WTC11 (cell line): ENCODE results near the gene MITF. TPM values are rescaled to one million over a fixed set of nuclear protein-coding genes. Genes with fewer than 3 reads are reported as not detected.

Source experiments
- ATAC-seq: fragments of 200-7000 bp; cut with Tn5 transposase; 2 replicates; pipeline ENCODE4 v1.10.0; 2021; ENCODE audit warnings: mild to moderate bottlenecking, moderate library complexity
- CTCF ChIA-PET: fragments of 300-600 bp; sonication (Branson Sonifier 250); formaldehyde crosslinking; loops from one replicate; lab custom pipeline; 2021; ENCODE audit warnings: antibody characterized with exemption; lab: Charles Lee
- POLR2A ChIA-PET: fragments of 350-600 bp; sonication (Branson Sonifier 250); formaldehyde crosslinking; loops from one replicate; lab custom pipeline; 2021; ENCODE audit warnings: antibody characterized with exemption; lab: Charles Lee
- DNase-seq: peaks from one replicate; pipeline ENCODE4 v3.0.0; 2021; ENCODE audit warnings: low spot score
- H3K27ac Mint-ChIP-seq: 2 replicates; pipeline ENCODE4 v1.8.0; 2021; ENCODE audit warnings: mixed read lengths
- H3K27me3 Mint-ChIP-seq: 2 replicates; pipeline ENCODE4 v1.8.0; 2021; ENCODE audit warnings: low read depth, mild to moderate bottlenecking, moderate library complexity, mixed read lengths
- H3K36me3 Mint-ChIP-seq: 2 replicates; pipeline ENCODE4 v1.8.0; 2021; ENCODE audit warnings: mixed read lengths
- H3K4me1 Mint-ChIP-seq: 2 replicates; pipeline ENCODE4 v1.8.0; 2022; ENCODE audit warnings: mixed read lengths
- H3K4me3 Mint-ChIP-seq: 2 replicates; pipeline ENCODE4 v1.8.0; 2021; ENCODE audit warnings: mild to moderate bottlenecking, moderate library complexity, mixed read lengths
- H3K9me3 Mint-ChIP-seq: 2 replicates; pipeline ENCODE4 v1.8.0; 2021; ENCODE audit warnings: mixed read lengths
- ATF1 ChIP-seq: sonication (generic); formaldehyde crosslinking; IDR thresholded peaks from 2 replicates; pipeline ENCODE4 v1.8.1; 2023; ENCODE audit warnings: mild to moderate bottlenecking, moderate library complexity, missing genetic modification reagents
- ATF2 ChIP-seq: sonication (generic); formaldehyde crosslinking; IDR thresholded peaks from 2 replicates; pipeline ENCODE4 v1.8.1; 2022; ENCODE audit warnings: low read depth, missing genetic modification reagents, borderline replicate concordance
- ELF4 ChIP-seq: sonication (generic); formaldehyde crosslinking; IDR thresholded peaks from 2 replicates; pipeline ENCODE4 v1.8.1; 2022; ENCODE audit warnings: low read depth, mild to moderate bottlenecking, moderate library complexity, missing genetic modification reagents
- EMX1 ChIP-seq: fragments of 250-450 bp; sonication (Bioruptor Pico); IDR thresholded peaks from 2 replicates; pipeline ENCODE4 v1.8.0; 2021; ENCODE audit warnings: mild to moderate bottlenecking
- ERG ChIP-seq: fragments of 250-450 bp; sonication (Bioruptor Pico); IDR thresholded peaks from 2 replicates; pipeline ENCODE4 v1.8.0; 2021; ENCODE audit warnings: mild to moderate bottlenecking
- ESRRA ChIP-seq: sonication (generic); formaldehyde crosslinking; IDR thresholded peaks from 2 replicates; pipeline ENCODE4 v1.8.1; 2022; ENCODE audit warnings: mild to moderate bottlenecking, missing genetic modification reagents, borderline replicate concordance
- HMGA2 ChIP-seq: fragments of 250-450 bp; sonication (Bioruptor Pico); IDR thresholded peaks from 2 replicates; pipeline ENCODE4 v1.4.0; 2021; ENCODE audit warnings: mild to moderate bottlenecking, moderate library complexity
- JAZF1 ChIP-seq: fragments of 250-450 bp; sonication (Bioruptor Pico); IDR thresholded peaks from 2 replicates; pipeline ENCODE4 v1.9.0; 2021; ENCODE audit warnings: moderate library complexity, mild to moderate bottlenecking, inconsistent platforms
- JUN ChIP-seq: sonication (generic); formaldehyde crosslinking; IDR thresholded peaks from 2 replicates; pipeline ENCODE4 v1.8.0; 2023; ENCODE audit warnings: mild to moderate bottlenecking, missing genetic modification reagents
- KAT7 ChIP-seq: sonication (generic); formaldehyde crosslinking; IDR thresholded peaks from 2 replicates; pipeline ENCODE4 v1.8.1; 2023; ENCODE audit warnings: missing genetic modification reagents, mild to moderate bottlenecking, borderline replicate concordance
- MYBL2 ChIP-seq: sonication (generic); formaldehyde crosslinking; IDR thresholded peaks from 2 replicates; pipeline ENCODE4 v1.8.1; 2023; ENCODE audit warnings: mild to moderate bottlenecking, moderate library complexity, missing genetic modification reagents
- SMAD3 ChIP-seq: sonication (generic); formaldehyde crosslinking; IDR thresholded peaks from 2 replicates; pipeline ENCODE4 v1.8.0; 2022; ENCODE audit warnings: missing genetic modification reagents, mild to moderate bottlenecking, borderline replicate concordance
- SOX15 ChIP-seq: fragments of 250-450 bp; sonication (Bioruptor Pico); IDR thresholded peaks from 2 replicates; pipeline ENCODE4 v1.9.0; 2021; ENCODE audit warnings: mild to moderate bottlenecking
- SP1 ChIP-seq: sonication (generic); formaldehyde crosslinking; conservative IDR thresholded peaks from 2 replicates; pipeline ENCODE4 v1.8.1; 2022; ENCODE audit warnings: missing genetic modification reagents
- ZBTB21 ChIP-seq: sonication (generic); formaldehyde crosslinking; IDR thresholded peaks from 2 replicates; pipeline ENCODE4 v1.8.1; 2023; ENCODE audit warnings: mild to moderate bottlenecking, missing genetic modification reagents, borderline replicate concordance
- ZMAT4 ChIP-seq: fragments of 250-450 bp; sonication (Bioruptor Pico); IDR thresholded peaks from 2 replicates; pipeline ENCODE4 v1.9.0; 2021; ENCODE audit warnings: mild to moderate bottlenecking
- ZNF121 ChIP-seq: sonication (generic); formaldehyde crosslinking; IDR thresholded peaks from 2 replicates; pipeline ENCODE4 v1.8.0; 2023; ENCODE audit warnings: missing genetic modification reagents
- ZNF138 ChIP-seq: sonication (generic); formaldehyde crosslinking; conservative IDR thresholded peaks from 2 replicates; pipeline ENCODE4 v1.8.1; 2022; ENCODE audit warnings: mild to moderate bottlenecking, moderate library complexity, missing genetic modification reagents
- ZNF396 ChIP-seq: fragments of 250-450 bp; sonication (Bioruptor Pico); IDR thresholded peaks from 2 replicates; pipeline ENCODE4 v1.8.0; 2021; ENCODE audit warnings: mild to moderate bottlenecking, moderate library complexity, borderline replicate concordance
- ZNF532 ChIP-seq: fragments of 250-450 bp; sonication (Bioruptor Pico); IDR thresholded peaks from 2 replicates; pipeline ENCODE4 v1.9.0; 2021; ENCODE audit warnings: mild to moderate bottlenecking, borderline replicate concordance
- ZNF671 ChIP-seq: fragments of 250-450 bp; sonication (Bioruptor Pico); IDR thresholded peaks from 2 replicates; pipeline ENCODE4 v1.8.0; 2021; ENCODE audit warnings: mild to moderate bottlenecking
- total RNA-seq: library from RNA; stranded (reverse); gene quantifications from 3 replicates; pipeline ENCODE4 v1.2.3, GENCODE V29; 2021
- TF ChIP-seq, protein P1 (sequence below): sonication (generic); formaldehyde crosslinking; IDR thresholded peaks from 2 replicates; pipeline ENCODE4 v1.8.0; 2023; ENCODE audit warnings: missing genetic modification reagents, mild to moderate bottlenecking, borderline replicate concordance
- TF ChIP-seq, protein P2 (sequence below): sonication (generic); formaldehyde crosslinking; IDR thresholded peaks from 2 replicates; pipeline ENCODE4 v1.8.0; 2023; ENCODE audit warnings: mild to moderate bottlenecking, missing genetic modification reagents

Gene MITF
- total RNA-seq, 1 experiment from 2014 or later = 1.3 TPM

- Mint-ChIP-seq H3K27ac (no peak overlapping the region), H3K27me3 (no peaks in the 10 kb centered on the region), H3K9me3 (no peaks in the 10 kb centered on the region), H3K4me1 (no peaks in the 10 kb centered on the region), H3K36me3 (no peaks in the 10 kb centered on the region), H3K4me3 (no peak overlapping the region)
- POLR2A ChIA-PET = no interaction called here
- DNase-seq (no peak), ATAC-seq (no peak)
- TF ChIP-seq, protein P1, sequence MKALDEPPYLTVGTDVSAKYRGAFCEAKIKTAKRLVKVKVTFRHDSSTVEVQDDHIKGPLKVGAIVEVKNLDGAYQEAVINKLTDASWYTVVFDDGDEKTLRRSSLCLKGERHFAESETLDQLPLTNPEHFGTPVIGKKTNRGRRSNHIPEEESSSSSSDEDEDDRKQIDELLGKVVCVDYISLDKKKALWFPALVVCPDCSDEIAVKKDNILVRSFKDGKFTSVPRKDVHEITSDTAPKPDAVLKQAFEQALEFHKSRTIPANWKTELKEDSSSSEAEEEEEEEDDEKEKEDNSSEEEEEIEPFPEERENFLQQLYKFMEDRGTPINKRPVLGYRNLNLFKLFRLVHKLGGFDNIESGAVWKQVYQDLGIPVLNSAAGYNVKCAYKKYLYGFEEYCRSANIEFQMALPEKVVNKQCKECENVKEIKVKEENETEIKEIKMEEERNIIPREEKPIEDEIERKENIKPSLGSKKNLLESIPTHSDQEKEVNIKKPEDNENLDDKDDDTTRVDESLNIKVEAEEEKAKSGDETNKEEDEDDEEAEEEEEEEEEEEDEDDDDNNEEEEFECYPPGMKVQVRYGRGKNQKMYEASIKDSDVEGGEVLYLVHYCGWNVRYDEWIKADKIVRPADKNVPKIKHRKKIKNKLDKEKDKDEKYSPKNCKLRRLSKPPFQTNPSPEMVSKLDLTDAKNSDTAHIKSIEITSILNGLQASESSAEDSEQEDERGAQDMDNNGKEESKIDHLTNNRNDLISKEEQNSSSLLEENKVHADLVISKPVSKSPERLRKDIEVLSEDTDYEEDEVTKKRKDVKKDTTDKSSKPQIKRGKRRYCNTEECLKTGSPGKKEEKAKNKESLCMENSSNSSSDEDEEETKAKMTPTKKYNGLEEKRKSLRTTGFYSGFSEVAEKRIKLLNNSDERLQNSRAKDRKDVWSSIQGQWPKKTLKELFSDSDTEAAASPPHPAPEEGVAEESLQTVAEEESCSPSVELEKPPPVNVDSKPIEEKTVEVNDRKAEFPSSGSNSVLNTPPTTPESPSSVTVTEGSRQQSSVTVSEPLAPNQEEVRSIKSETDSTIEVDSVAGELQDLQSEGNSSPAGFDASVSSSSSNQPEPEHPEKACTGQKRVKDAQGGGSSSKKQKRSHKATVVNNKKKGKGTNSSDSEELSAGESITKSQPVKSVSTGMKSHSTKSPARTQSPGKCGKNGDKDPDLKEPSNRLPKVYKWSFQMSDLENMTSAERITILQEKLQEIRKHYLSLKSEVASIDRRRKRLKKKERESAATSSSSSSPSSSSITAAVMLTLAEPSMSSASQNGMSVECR = no peak
- TF ChIP-seq HMGA2 (CRISPR knock-in tag) (no peak), ZNF532 (CRISPR knock-in tag) (no peak), ESRRA (CRISPR knock-in tag) (no peak), ZNF138 (CRISPR knock-in tag) (no peak), ATF1 (no peak), ZNF396 (CRISPR knock-in tag) (no peak), EMX1 (CRISPR knock-in tag) (no peak), JUN (CRISPR knock-in tag) (no peak), ERG (CRISPR knock-in tag) (no peak), SMAD3 (CRISPR knock-in tag) (no peak)
- TF ChIP-seq, protein P2, sequence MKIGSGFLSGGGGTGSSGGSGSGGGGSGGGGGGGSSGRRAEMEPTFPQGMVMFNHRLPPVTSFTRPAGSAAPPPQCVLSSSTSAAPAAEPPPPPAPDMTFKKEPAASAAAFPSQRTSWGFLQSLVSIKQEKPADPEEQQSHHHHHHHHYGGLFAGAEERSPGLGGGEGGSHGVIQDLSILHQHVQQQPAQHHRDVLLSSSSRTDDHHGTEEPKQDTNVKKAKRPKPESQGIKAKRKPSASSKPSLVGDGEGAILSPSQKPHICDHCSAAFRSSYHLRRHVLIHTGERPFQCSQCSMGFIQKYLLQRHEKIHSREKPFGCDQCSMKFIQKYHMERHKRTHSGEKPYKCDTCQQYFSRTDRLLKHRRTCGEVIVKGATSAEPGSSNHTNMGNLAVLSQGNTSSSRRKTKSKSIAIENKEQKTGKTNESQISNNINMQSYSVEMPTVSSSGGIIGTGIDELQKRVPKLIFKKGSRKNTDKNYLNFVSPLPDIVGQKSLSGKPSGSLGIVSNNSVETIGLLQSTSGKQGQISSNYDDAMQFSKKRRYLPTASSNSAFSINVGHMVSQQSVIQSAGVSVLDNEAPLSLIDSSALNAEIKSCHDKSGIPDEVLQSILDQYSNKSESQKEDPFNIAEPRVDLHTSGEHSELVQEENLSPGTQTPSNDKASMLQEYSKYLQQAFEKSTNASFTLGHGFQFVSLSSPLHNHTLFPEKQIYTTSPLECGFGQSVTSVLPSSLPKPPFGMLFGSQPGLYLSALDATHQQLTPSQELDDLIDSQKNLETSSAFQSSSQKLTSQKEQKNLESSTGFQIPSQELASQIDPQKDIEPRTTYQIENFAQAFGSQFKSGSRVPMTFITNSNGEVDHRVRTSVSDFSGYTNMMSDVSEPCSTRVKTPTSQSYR (CRISPR knock-in tag) = no peak
- CTCF ChIA-PET = no interaction called here
Measured at GRCh38 chr3:69876073-69876472, 136.8 kb downstream of the MITF start.

- Mint-ChIP-seq H3K36me3 (no peaks in the 10 kb centered on the region), H3K4me1 (peaks cover 9% of the 10 kb centered on the region), H3K9me3 (no peaks in the 10 kb centered on the region), H3K27me3 (no peaks in the 10 kb centered on the region), H3K27ac (no peak overlapping the region), H3K4me3 (no peak overlapping the region)
- no peak for ATAC-seq
- ChIA-PET CTCF (no interaction called here), POLR2A (no interaction called here)
- DNase-seq = no peak
- TF ChIP-seq JAZF1 (no peak), SOX15 (CRISPR knock-in tag) (no peak), ZBTB21 (CRISPR knock-in tag) (no peak), ZNF671 (CRISPR knock-in tag) (no peak), ZNF396 (CRISPR knock-in tag) (no peak), ELF4 (CRISPR knock-in tag) (no peak), JUN (CRISPR knock-in tag) (no peak), ZNF121 (CRISPR knock-in tag) (no peak), SP1 (no peak), ZMAT4 (CRISPR knock-in tag) (no peak), KAT7 (CRISPR knock-in tag) (no peak), MYBL2 (CRISPR knock-in tag) (no peak), ATF2 (CRISPR knock-in tag) (no peak)
Measured at GRCh38 chr3:69878254-69878653, 139.0 kb downstream of the MITF start.
